WTC11 (cell line): ENCODE measurements around the gene LAMC3.

Source experiments
- MYBL2 ChIP-seq: sonication (generic); formaldehyde crosslinking; IDR thresholded peaks from 2 replicates; pipeline ENCODE4 v1.8.1; 2023; ENCODE audit warnings: mild to moderate bottlenecking, moderate library complexity, missing genetic modification reagents
- NR2C2 ChIP-seq: sonication (generic); formaldehyde crosslinking; IDR thresholded peaks from 2 replicates; pipeline ENCODE4 v1.8.0; 2022; ENCODE audit warnings: mild to moderate bottlenecking, missing genetic modification reagents
- TF ChIP-seq, protein P1 (sequence below): fragments of 200-600 bp; IDR thresholded peaks from 2 replicates; pipeline ENCODE4 v1.8.0; 2022; ENCODE audit warnings: antibody characterized with exemption
- TF ChIP-seq, protein P2 (sequence below): sonication (generic); formaldehyde crosslinking; conservative IDR thresholded peaks from 2 replicates; pipeline ENCODE4 v1.8.1; 2023; ENCODE audit warnings: mild to moderate bottlenecking, low read depth, missing genetic modification reagents, moderate library complexity

DNA sequence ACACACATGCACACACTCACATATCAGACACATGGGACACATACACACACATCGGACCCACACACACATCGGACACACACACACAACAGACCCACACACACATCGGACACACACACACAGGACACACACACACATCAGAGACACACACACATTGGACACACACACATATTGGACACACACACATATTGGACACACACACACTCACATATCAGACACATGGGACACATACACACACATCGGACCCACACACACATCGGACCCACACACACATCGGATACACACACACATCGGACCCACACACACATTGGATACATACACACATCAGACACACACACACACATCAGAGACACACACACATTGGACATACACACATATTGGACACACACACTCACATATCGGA, 12.8 kb upstream of the LAMC3 start:
- TF ChIP-seq, protein P1, sequence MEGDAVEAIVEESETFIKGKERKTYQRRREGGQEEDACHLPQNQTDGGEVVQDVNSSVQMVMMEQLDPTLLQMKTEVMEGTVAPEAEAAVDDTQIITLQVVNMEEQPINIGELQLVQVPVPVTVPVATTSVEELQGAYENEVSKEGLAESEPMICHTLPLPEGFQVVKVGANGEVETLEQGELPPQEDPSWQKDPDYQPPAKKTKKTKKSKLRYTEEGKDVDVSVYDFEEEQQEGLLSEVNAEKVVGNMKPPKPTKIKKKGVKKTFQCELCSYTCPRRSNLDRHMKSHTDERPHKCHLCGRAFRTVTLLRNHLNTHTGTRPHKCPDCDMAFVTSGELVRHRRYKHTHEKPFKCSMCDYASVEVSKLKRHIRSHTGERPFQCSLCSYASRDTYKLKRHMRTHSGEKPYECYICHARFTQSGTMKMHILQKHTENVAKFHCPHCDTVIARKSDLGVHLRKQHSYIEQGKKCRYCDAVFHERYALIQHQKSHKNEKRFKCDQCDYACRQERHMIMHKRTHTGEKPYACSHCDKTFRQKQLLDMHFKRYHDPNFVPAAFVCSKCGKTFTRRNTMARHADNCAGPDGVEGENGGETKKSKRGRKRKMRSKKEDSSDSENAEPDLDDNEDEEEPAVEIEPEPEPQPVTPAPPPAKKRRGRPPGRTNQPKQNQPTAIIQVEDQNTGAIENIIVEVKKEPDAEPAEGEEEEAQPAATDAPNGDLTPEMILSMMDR = no peak
- TF ChIP-seq MYBL2 (CRISPR knock-in tag) (no peak), NR2C2 (CRISPR knock-in tag) (no peak)
- TF ChIP-seq, protein P2, sequence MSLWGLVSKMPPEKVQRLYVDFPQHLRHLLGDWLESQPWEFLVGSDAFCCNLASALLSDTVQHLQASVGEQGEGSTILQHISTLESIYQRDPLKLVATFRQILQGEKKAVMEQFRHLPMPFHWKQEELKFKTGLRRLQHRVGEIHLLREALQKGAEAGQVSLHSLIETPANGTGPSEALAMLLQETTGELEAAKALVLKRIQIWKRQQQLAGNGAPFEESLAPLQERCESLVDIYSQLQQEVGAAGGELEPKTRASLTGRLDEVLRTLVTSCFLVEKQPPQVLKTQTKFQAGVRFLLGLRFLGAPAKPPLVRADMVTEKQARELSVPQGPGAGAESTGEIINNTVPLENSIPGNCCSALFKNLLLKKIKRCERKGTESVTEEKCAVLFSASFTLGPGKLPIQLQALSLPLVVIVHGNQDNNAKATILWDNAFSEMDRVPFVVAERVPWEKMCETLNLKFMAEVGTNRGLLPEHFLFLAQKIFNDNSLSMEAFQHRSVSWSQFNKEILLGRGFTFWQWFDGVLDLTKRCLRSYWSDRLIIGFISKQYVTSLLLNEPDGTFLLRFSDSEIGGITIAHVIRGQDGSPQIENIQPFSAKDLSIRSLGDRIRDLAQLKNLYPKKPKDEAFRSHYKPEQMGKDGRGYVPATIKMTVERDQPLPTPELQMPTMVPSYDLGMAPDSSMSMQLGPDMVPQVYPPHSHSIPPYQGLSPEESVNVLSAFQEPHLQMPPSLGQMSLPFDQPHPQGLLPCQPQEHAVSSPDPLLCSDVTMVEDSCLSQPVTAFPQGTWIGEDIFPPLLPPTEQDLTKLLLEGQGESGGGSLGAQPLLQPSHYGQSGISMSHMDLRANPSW (CRISPR knock-in tag) = no peak
